GM19468 (cell line): Measurements from ENCODE around the gene PLEKHG1.
A peak's percentile ranks its signal among the peaks of the same experiment; 100 is the strongest.

Experiments used
- ATAC-seq: cut with Tn5 transposase; IDR thresholded peaks from one replicate; pipeline ENCODE4 v1.9.1; 2021; ENCODE audit warnings: mild to moderate bottlenecking, moderate library complexity, moderate number of reproducible peaks; ENCODE audit not compliant: unreplicated experiment; ENCODE audit errors: extremely low read depth

Gene PLEKHG1

DNA sequence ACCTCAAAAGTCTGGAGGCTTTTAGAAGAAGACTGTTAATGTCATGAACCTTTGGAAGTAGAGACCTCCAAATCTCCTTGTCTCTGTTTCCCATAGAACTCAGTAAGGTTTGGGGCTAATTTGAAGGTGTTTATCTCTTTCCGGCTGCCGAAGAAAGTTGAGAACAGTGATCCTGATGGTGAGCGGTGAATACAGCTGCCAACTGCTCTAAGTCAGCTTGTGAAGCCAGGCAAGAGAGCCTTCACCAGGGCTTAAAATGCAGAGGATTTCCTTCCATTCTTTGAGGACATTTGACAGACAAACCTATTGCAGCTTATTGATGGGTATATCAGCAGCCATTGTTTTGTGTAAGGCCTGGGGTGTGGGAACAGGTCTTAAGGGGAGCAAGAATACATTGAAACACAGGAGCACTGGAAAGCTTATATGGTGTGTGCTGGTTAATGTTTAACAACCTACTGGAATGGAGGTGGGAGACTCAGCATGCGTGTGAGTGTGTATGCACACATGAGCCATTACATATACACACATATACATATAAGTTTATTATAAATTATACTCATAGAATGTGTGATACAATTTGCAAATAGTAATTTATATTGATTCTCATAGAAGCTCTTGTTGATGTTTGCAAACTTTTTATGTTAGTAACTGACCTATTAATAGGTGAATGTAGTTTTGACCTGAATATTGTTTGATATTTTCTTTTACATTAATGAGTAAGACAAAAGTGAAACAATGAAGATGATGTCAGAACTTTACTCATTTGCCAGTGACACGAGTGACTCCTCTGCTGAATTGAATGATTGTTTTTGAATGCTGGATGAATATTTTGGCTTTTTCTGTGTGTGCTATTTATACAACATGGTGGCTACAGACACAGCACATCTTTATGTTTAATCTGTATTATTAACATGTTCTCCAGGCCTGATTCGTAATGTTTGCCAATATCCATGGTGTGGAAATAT lies 18.1 kb downstream of the PLEKHG1 start:
- no peak for ATAC-seq

- ATAC-seq: no peak
Measured at GRCh38 chr6:150619275-150619674, 19.6 kb downstream of the PLEKHG1 start.

DNA sequence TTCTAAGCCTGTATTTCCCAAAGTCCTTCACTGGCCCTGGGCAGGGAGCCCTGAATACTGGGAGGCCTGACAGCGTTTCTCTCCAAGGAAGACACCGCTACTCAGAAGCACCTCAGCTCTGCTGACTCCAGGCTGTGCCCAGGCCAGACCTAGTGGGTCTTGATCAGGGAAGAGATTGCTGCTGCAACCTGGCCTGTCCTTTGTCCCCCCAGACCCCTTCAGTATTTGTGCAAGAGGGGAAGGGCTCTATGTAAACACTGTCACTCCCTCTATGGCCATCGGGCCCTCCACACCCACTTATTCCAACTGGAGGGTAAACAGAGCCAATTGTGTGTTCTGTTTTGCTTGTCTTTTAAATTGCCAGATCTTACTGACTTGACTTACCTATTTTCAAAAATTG lies 20.6 kb downstream of the PLEKHG1 start:
- ATAC-seq: no peak

- ATAC-seq: no peak
Measured at GRCh38 chr6:150620763-150621162, 21.1 kb downstream of the PLEKHG1 start.

- no peak for ATAC-seq
Measured at GRCh38 chr6:150622476-150622875, 22.8 kb downstream of the PLEKHG1 start.

GRCh38 chr6:150622941-150623874 lies 23.5 kb downstream of the PLEKHG1 start:
- ATAC-seq: peak; percentile 91

DNA sequence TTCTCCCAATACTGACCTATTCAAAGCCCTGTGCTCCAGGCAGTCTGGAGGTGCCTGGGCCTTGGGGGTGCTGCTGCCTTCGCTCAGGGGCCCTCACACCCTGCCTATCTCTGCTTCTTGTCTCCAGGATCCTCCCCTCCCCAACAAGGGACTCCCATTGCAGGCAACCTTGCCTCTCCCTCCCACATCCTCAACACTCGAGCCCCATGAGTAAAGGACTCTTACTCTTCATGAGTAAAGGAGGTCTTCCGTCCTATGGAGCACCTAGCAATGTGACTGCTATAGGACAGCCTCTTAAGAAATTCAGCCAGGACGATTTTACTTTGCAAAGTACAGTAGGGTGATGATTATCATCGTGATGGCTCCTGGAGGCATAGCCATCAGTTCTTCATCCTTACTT lies 24.5 kb downstream of the PLEKHG1 start:
- no peak for ATAC-seq

DNA sequence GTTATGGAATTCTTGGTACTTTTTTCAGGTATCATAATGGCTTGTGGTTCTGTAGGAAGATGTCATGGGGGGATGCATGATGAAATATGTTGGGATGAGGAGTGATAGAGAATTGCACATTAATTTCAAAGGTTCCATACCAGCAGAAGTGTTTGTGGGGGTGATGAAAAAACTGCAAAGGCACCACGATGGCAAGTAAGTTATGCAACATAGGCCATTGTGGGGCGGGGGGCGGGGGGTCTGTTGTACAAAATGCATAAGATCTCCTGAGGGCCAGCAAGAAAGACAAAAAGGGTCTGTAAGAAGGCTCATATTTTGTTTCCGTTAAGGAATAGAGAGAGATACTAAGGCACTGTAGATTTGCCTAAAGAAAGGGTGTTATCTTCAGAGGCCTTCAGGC lies 26.2 kb downstream of the PLEKHG1 start:
- no peak for ATAC-seq

- no peak for ATAC-seq
Measured at GRCh38 chr6:150627154-150627553, 27.5 kb downstream of the PLEKHG1 start.

DNA sequence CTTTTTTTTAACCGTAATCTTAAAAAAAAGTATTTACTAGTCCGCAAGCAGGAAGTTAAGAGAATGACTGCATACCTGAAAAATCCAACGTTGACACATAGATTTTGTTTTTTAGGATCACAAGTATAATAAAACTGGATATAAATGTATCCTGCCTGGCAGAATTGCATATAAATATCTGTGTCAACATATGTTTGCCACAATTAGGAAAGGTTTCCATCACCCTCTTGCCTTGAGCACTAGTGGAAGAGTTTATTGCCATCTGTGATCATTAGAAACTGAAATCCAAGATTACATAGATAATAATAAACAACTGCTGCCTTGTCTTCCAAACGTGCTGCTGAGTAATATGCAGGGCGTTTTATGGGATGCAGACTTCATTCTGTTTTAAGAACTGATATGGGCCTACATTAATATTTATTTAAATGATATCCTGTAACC lies 27.9 kb downstream of the PLEKHG1 start:
- ATAC-seq: no peak

DNA sequence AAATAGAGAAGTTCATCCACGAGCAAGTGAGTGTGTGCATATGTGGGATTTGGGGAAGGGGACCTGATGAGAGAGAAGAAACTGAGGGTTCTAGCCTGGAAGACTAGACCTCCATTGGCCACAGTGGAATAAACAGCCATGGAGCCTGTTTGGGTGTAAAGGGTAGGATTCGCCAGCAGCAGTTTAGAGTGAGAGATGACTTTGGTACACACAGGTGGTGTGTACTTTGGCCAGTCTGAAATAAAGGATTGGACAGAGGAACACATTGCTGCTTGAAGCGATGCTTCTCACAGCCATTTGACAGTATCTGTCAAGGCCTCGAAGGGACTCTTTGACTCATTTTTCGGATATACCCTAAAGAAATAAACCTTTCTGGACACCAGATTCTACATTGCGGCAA lies 29.2 kb downstream of the PLEKHG1 start:
- no peak for ATAC-seq

DNA sequence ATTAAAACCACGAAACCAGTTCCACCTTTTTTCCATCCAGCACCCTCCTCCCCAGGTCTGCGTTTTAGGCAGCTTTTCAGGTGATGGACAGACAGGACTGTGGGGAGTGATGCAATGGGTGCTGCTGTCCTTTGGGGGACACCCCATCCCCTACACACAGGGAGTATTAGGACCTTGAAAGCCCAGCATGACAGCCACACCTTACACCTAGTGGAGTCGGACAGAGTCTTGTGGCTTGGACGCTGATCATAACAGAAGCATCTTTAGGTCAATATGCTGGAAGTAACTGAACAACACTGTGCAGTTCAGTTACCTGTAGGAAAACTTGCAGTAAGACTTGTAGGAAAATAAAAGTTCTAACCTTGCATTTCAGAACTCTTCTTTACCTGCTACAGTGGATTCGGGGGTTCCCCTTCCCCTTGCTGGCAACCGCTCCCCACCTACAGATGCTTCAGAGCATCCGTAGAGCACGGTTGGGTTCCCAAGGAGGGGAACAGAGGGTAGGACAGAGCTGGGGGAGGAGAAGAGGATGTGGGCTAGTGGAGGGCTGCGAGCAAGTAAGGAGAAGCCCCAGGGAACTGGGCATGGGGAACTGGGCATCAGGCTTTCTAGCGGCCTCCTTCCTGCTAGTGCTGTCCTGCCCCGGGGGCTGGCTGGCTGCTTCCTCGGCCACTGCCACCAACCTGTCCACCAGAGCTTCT lies 31.7 kb downstream of the PLEKHG1 start:
- no peak for ATAC-seq

DNA sequence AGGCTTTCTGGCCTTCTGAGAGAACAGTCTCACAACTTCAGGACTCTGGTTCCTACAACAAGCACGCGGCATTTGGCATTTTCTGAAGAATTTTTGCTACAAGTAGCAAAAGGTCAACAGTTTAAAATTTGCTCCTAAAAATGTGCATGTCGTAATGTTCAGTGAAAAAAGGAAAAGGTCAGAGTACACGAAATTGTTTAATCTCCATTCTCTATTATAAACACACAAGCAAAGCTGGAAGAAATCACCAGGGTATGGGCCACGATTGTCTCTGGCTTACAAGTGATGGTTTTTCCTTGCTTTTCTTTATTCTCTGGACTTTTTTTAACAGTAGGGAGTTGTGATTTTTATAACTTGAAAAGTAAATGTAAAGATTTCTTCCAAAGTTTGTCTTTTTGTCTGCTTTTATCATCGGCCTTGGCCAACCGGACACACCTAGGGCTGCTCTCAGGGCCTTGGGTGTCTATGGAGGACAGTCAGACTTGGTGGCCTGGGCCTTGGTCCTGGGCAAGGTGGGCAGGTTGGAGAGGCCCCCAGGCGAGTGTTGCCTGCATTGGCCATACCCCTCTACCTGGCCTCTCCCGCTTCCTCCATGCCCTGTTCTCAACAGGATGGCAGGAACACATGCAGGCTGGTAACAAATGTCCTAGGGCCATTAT lies 32.4 kb downstream of the PLEKHG1 start:
- ATAC-seq: no peak

DNA sequence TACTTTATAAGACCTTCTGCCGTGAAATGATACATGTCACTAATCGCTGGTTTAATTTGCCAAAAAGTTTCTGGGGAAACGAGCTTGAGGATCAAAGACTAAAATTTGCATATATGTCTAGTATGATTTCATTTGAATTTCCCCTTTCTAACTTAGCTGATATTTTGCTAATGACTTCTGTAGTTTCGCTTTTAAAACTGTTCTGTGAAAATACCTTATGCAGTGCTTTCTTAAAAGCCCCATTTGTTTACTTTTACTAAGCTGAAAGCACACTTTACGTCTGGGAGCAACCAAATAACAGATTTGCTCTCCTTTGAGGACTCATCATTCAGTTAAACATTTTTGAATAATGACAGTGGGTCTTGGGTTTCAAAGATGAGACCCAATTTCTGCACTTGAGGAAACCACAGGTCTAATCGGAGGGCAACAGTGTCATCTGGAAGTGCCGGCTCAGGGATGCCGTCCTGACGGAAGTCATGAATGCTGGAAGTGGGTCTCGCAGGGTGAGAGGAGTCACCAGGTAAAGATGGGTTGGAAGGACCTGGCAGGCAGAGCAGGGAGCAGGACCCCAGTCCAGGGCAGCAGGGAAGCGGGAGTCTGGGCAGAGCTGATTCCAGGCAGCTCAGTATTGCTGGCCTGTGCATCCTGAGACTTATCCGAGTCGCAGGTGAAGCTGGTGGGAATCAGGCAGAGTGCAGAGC lies 33.2 kb downstream of the PLEKHG1 start:
- no peak for ATAC-seq

GRCh38 chr6:150633486-150633834 lies 33.8 kb downstream of the PLEKHG1 start:
- ATAC-seq: no peak

- no peak for ATAC-seq
Measured at GRCh38 chr6:150634176-150634963, 34.7 kb downstream of the PLEKHG1 start.

DNA sequence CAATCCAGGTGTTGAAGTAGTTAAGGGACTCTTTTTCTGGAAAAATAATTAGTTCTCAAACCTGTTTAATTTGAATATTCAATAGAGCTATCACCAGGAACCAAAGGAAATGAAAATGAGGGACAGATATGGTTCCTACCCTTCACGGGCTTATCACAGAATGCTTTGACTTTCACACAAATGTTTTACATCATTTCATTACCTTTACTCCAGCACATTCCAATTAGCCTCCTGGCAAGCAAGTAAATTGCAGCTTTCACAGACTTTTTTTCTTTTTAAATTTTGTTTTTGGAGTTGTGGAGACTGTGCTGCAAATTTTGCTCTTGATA lies 35.2 kb downstream of the PLEKHG1 start:
- no peak for ATAC-seq

GRCh38 chr6:150635906-150636514 lies 36.3 kb downstream of the PLEKHG1 start:
- no peak for ATAC-seq
